Activated T-cell treated with anti-CD3 and anti-CD28 coated beads, Interleukin-2, amount 50 U/mL, for 24 hours (primary cell): ENCODE measurements around the gene PIP5K1B.
A peak's percentile ranks its signal among the peaks of the same experiment; 100 is the strongest.
"Not testable (repeated sequence)": the region's sequence is repeated elsewhere in the genome, so short reads cannot be mapped to it uniquely, and the experiment has no call there.

Experiments used
- DNase-seq: peaks from one replicate; pipeline ENCODE4 v3.0.0-alpha.2; 2020
- H3K27ac Mint-ChIP-seq: 2 replicates; pipeline ENCODE4 v1.8.0; 2020; ENCODE audit warnings: mild to moderate bottlenecking, mixed read lengths
- H3K27me3 Mint-ChIP-seq: 2 replicates; pipeline ENCODE4 v1.8.0; 2020; ENCODE audit warnings: mixed read lengths
- H3K36me3 Mint-ChIP-seq: 2 replicates; pipeline ENCODE4 v1.8.0; 2020; ENCODE audit warnings: low read depth, mixed read lengths
- H3K4me1 Mint-ChIP-seq: 2 replicates; pipeline ENCODE4 v1.8.0; 2020; ENCODE audit warnings: low read depth, mixed read lengths
- H3K4me3 Mint-ChIP-seq: 2 replicates; pipeline ENCODE4 v1.8.0; 2020; ENCODE audit warnings: mild to moderate bottlenecking, moderate library complexity, mixed read lengths
- H3K9me3 Mint-ChIP-seq: 2 replicates; pipeline ENCODE4 v1.8.0; 2020; ENCODE audit warnings: mixed read lengths

The PIP5K1B gene

DNA sequence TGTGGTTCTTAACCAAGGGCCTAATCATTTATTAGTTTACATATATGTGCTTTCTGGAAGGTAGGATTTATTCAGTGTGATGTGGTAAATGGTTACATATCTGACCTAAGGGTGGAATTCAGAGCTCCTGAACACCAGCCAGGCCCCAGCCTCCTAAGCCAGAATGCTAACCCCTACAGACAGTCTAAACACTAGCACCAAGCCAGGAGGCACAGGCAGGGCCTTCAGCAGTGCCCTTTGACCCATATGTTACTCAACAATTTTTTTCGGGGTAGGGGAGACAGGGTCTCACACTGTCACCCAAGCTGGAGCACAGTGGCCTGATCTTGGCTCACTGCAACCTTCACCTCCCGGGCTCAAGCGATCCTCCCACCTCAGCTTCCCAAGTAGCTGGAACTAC lies 268.6 kb downstream of the PIP5K1B start:
- H3K27me3 Mint-ChIP-seq = no peaks in the 10 kb centered on the region
- H3K27ac Mint-ChIP-seq = peak overlapping the region; percentile 92
- no peaks in the 10 kb centered on the region for H3K36me3 Mint-ChIP-seq
- peak overlapping the region; percentile 31 for H3K4me3 Mint-ChIP-seq
- DNase-seq = no peak
- H3K9me3 Mint-ChIP-seq = peaks cover 2% of the 10 kb centered on the region
- peaks cover 44% of the 10 kb centered on the region for H3K4me1 Mint-ChIP-seq

DNA sequence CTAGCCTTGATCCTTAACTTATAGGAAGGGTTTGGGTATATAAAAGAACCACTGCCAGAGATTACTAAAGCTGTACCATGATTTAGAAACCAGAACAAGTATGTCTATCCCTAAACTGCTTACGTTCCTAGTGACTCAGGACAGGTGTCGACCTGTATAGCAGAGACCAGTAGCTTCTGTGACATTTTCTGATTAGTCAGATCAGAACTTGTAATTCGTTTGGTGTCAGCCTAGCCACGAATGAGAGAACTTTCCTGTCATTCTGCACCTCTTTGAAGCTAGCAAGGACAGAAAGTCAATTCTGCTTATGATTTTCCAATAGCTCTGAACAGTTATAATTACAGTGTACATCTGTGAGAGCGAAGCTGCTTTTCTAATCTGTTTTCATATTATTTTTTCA lies 269.4 kb downstream of the PIP5K1B start:
- H3K4me3 Mint-ChIP-seq = peak overlapping the region; percentile 56
- no peaks in the 10 kb centered on the region for H3K36me3 Mint-ChIP-seq
- H3K27me3 Mint-ChIP-seq = no peaks in the 10 kb centered on the region
- peak overlapping the region; percentile 92 for H3K27ac Mint-ChIP-seq
- peaks cover 52% of the 10 kb centered on the region for H3K4me1 Mint-ChIP-seq
- H3K9me3 Mint-ChIP-seq = peaks cover 2% of the 10 kb centered on the region
- DNase-seq = no peak

- Mint-ChIP-seq H3K36me3 (no peaks in the 10 kb centered on the region), H3K9me3 (peaks cover 2% of the 10 kb centered on the region), H3K27ac (peak overlapping the region; percentile 92), H3K4me3 (peak overlapping the region; percentile 56), H3K4me1 (peaks cover 57% of the 10 kb centered on the region), H3K27me3 (no peaks in the 10 kb centered on the region)
- no peak for DNase-seq
Observed at GRCh38 chr9:68974901-68975300, 269.9 kb downstream of the PIP5K1B start.

DNA sequence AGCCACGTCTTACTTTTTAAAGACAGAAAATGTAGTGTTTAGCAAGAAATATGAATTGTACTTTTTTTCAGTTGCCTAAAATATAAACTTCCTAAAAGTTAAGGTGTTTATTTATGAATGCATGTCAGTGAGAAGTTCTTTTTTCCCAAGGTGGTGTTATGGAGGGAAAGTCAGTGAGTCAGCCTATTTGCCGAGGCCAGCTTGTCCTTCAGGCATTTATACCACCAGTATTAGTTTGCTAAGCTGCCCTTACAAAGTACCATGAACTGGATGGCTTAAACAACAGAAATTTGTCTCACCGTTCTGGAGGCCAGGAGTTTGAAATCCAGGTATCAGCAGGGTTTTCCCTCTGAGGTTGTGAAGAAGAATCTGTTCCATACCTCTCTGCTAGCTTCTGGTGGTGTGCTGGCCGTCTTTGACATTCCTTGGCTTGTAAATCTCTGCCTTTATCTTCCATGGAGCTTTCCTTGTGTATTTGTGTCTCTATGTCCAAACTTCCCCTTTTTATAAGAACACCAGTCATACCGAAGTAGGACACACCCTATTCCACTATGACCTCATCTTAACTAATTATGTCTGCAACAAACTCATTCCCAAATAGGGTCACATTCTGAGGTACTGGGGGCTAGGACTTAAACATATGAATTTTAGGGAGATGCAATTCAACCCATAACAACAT lies 270.5 kb downstream of the PIP5K1B start:
- Mint-ChIP-seq H3K9me3 (peaks cover 2% of the 10 kb centered on the region), H3K4me3 (peak overlapping the region; percentile 56), H3K36me3 (no peaks in the 10 kb centered on the region), H3K4me1 (peaks cover 63% of the 10 kb centered on the region), H3K27me3 (no peaks in the 10 kb centered on the region), H3K27ac (peak overlapping the region; percentile 92)
- DNase-seq = no peak

GRCh38 chr9:68978066-68978465 lies 273.0 kb downstream of the PIP5K1B start:
- Mint-ChIP-seq H3K9me3 (peaks cover 2% of the 10 kb centered on the region), H3K36me3 (no peaks in the 10 kb centered on the region), H3K27ac (no peak overlapping the region), H3K4me1 (peaks cover 66% of the 10 kb centered on the region), H3K4me3 (no peak overlapping the region), H3K27me3 (no peaks in the 10 kb centered on the region)
- no peak for DNase-seq

DNA sequence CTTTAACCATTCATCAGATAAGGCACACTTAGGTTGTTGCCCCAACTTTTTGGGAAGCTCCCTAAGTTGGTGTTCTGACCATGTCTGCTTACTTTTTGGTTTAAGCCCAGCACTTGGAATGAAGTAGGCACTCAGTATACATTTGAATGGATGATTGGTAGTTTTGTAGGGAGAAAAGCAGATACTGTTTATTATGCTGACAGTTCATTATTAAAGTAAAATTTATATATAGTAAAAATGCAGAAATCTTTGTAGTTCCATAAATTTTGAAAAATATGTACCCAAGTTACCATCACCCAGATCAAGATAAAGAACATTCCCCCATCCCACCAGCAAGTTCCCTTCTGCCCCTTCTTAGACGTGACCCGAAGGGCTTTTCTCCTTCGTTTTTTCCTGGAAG lies 273.5 kb downstream of the PIP5K1B start:
- Mint-ChIP-seq H3K4me1 (peaks cover 67% of the 10 kb centered on the region), H3K27ac (no peak overlapping the region)

DNA sequence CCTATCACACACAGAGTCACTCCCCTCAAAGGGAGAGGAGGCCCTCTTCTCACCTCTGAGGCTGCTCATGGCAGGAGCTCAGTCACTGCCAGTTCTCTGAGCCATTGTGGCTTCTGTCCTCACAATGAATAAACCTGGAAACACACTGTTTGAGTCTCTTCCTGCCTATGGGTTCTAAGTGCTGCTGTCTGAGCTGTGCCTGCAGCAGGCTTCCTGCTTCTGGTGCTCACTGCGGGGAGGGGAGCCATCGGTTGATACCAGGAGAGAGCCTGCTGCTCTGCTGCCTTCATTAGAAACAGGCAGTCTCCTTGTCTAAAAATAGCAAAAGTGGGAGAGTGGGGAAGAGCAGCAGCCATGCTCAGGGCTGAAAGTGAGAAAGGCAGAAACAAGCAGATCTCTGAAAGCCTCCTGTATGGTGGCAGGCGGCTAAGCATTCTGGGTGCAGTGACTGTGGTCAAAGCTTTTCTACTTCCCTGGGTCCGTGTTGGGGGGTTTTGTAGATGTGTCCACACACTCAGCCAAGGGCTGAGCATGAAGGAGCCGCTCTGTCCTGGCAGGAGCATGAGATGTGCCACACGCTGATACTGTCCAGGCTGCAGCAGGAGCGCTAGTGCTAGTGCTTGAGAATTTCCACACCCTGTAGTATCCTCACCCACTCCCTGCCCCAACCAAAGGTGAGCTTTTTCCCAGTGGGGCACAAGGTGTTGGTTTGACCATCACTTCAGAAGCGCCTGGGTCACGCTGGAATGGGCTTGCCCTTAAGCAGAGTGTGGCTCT lies 274.7 kb downstream of the PIP5K1B start:
- Mint-ChIP-seq H3K27ac (peak overlapping the region; percentile 84), H3K4me1 (peaks cover 63% of the 10 kb centered on the region), H3K9me3 (peaks cover 2% of the 10 kb centered on the region), H3K4me3 (peak overlapping the region; percentile 10), H3K36me3 (no peaks in the 10 kb centered on the region), H3K27me3 (no peaks in the 10 kb centered on the region)
- DNase-seq = peak; percentile 48

More for the DNA sequence above, 273.5 kb downstream of the PIP5K1B start:
- Mint-ChIP-seq H3K27me3 (no peaks in the 10 kb centered on the region), H3K4me3 (no peak overlapping the region), H3K36me3 (no peaks in the 10 kb centered on the region), H3K9me3 (peaks cover 2% of the 10 kb centered on the region)
- no peak for DNase-seq

GRCh38 chr9:68980341-68980914 lies 275.4 kb downstream of the PIP5K1B start:
- H3K4me3 Mint-ChIP-seq = no peak overlapping the region
- peak overlapping the region; percentile 27 for H3K27ac Mint-ChIP-seq
- peaks cover 2% of the 10 kb centered on the region for H3K9me3 Mint-ChIP-seq
- no peak for DNase-seq
- H3K36me3 Mint-ChIP-seq = no peaks in the 10 kb centered on the region
- no peaks in the 10 kb centered on the region for H3K27me3 Mint-ChIP-seq
- peaks cover 56% of the 10 kb centered on the region for H3K4me1 Mint-ChIP-seq

DNA sequence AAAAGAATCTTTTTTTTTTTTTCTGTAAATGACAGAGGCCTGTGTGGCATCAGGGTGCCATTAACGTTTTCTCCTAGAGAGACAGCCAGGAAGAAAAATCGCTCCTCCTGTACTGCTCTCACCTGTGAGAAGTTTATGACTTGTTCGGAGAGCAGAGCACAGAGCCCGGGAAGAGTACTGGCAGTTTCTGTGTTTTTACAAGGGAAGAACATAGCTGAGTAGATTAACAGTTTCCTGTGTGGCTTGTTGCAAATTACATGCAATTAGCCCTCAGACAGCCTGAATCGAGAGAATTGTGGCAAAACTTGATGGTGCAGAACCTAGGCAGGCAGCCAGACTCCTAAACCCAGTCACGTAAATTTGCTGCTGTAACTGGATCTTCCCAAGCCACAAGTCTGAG lies 276.7 kb downstream of the PIP5K1B start:
- Mint-ChIP-seq H3K27ac (no peak overlapping the region), H3K9me3 (no peaks in the 10 kb centered on the region), H3K4me3 (no peak overlapping the region), H3K4me1 (peaks cover 51% of the 10 kb centered on the region), H3K27me3 (no peaks in the 10 kb centered on the region), H3K36me3 (no peaks in the 10 kb centered on the region)
- no peak for DNase-seq

DNA sequence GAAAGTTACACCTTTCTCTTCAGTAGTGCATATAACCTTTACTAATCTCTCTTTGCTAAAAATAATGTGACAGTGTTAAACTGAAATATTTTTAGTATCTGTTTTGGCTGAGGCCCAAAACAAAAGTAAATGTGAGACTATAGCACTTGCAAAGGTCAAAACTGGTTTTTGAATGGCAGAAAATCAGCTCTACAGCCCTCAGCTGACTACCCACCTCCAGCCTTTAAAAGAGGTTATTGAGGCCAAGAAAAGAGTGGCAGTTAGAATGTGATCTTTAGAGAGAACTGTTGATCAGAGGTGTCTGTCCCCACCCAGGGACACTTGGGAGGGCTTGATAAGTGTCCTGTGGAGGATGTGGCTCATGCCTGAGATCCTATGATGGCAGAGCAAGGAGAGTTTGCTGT lies 278.0 kb downstream of the PIP5K1B start:
- Mint-ChIP-seq H3K9me3 (no peaks in the 10 kb centered on the region), H3K36me3 (no peaks in the 10 kb centered on the region), H3K4me3 (no peak overlapping the region), H3K27me3 (no peaks in the 10 kb centered on the region), H3K27ac (peak overlapping the region; percentile 24), H3K4me1 (peaks cover 49% of the 10 kb centered on the region)
- DNase-seq = no peak

- Mint-ChIP-seq H3K36me3 (no peaks in the 10 kb centered on the region), H3K27me3 (no peaks in the 10 kb centered on the region), H3K27ac (no peak overlapping the region), H3K4me3 (no peak overlapping the region), H3K4me1 (peaks cover 48% of the 10 kb centered on the region), H3K9me3 (no peaks in the 10 kb centered on the region)
- DNase-seq = no peak
Observed at GRCh38 chr9:68983522-68984424, 278.7 kb downstream of the PIP5K1B start.

DNA sequence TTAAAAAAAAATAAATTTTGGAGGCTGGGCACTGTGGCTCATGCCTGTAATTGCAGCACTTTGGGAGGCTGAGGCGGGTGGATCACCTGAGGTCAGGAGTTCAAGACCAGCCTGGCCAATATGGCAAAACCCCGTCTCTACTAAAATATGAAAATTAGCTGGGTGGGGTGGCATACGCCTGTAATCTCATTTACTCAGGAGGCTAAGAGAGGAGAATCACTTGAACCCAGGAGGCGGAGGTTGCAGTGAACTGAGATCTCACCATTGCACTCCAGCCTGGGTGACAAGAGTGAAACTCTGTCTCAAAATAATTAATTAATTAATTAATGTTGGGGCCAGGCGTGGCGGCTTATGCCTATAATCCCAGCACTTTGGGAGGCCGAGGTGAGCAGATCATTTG lies 281.9 kb downstream of the PIP5K1B start:
- H3K36me3 Mint-ChIP-seq, H3K4me3 Mint-ChIP-seq, H3K9me3 Mint-ChIP-seq, DNase-seq, H3K27me3 Mint-ChIP-seq, H3K27ac Mint-ChIP-seq: not testable (repeated sequence)
- H3K4me1 Mint-ChIP-seq = peaks cover 24% of the 10 kb centered on the region

GRCh38 chr9:68991457-68991856 lies 286.4 kb downstream of the PIP5K1B start:
- Mint-ChIP-seq H3K4me1 (peaks cover 8% of the 10 kb centered on the region), H3K4me3 (no peak overlapping the region), H3K27ac (no peak overlapping the region), H3K36me3 (no peaks in the 10 kb centered on the region), H3K27me3 (no peaks in the 10 kb centered on the region), H3K9me3 (no peaks in the 10 kb centered on the region)
- no peak for DNase-seq

DNA sequence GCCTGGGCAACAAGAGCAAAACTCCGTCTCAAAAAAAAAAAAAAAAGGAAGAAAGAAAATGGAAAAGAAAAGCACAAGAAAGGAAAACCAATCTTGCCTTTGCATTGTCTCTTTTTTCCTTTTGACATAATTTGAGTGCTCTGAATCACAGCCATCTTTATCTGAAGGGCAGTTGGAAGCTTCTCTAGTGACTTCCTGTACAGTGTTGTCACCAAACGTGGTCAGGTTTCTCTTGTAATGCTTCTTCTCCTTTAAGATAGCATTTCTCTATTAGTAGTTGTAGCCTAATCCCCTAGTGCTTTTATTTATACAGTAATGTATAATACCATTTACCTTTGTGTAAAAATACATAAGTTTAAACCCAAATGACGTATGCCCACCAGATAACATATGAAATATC lies 290.7 kb downstream of the PIP5K1B start:
- Mint-ChIP-seq H3K36me3 (no peaks in the 10 kb centered on the region), H3K4me1 (peaks cover 32% of the 10 kb centered on the region), H3K9me3 (no peaks in the 10 kb centered on the region), H3K4me3 (no peak overlapping the region), H3K27me3 (no peaks in the 10 kb centered on the region), H3K27ac (no peak overlapping the region)
- DNase-seq = no peak
